GM19035 (cell line): Measurements from ENCODE around the gene CTNNA3.

Experiments
- ATAC-seq: cut with Tn5 transposase; IDR thresholded peaks from one replicate; pipeline ENCODE4 v1.9.1; 2021; ENCODE audit not compliant: unreplicated experiment

Gene CTNNA3

DNA sequence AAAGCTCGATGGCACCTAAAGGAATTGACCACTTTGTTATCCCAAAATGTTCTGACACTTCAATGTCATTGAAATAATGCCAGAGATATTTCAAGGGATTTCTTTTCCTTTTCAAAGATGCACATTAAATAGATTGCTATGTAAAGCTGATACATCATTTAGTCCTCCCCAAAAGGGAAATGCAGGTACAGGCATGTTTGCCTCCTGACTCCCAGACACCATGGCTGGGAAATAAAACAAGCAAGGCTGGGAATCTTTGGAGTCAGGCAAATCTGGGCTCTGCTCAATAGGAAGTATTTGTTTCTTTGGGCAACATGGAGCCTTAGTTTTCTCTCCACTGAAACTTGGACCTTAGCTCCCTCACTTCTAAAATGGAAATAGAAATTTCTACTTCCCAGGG, 1000.9 kb downstream of the CTNNA3 start:
- no peak for ATAC-seq

DNA sequence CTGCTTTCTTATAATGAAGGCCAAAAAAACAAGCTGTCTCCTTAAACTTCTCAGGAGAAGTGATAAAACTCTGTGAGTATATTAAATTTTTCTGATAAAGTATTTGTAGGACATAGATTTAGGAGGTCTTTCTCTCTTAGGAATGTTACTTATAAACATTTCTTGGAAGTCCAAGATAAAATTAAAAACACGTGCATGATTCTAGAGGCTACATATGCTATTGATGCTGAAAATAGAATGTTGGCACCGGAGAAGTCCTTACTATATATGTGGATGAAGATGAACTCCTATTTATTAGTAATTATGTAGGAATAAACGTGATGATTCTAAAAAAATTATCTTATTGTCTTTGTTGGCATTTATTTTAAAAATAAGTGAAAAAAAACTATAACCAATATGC, 1011.4 kb downstream of the CTNNA3 start:
- no peak for ATAC-seq

DNA sequence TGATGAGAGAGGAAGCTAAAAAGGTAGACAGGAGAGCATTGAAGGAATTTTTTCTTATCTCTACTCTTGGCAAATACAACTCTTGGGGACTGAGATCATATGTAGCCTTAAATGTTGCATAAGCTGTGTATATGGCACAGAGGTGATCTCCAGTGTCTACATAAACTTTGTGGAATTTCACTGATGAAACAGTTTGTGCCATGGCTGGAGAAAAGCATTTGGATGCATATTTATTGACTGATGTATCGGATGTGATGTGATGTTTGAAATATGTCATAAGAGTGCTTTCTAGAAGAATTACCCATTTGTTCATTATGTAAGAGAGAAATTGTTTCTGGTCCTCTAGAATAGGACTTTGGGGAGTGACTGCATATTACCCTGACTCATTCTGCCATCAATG, 1015.1 kb downstream of the CTNNA3 start:
- no peak for ATAC-seq

DNA sequence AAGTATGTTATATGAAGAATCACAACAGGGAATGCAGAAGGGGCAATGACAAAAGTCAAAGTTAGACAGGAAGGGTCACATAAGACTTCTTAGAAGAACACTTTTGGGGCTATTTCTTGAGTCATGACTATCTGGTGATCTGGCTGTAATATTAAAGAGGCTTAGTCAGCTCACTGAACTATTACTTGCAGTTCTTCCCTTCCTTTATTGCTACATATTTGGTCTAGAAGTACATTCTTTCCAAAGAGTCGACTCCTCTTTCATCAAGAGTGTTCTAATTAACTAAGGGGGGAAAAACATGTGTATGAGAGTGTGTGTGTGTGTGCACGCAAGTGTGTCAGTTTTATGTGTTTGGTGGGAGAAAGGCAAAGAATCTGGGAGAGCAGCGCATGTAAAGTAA, 1017.5 kb downstream of the CTNNA3 start:
- ATAC-seq, result no peak

DNA sequence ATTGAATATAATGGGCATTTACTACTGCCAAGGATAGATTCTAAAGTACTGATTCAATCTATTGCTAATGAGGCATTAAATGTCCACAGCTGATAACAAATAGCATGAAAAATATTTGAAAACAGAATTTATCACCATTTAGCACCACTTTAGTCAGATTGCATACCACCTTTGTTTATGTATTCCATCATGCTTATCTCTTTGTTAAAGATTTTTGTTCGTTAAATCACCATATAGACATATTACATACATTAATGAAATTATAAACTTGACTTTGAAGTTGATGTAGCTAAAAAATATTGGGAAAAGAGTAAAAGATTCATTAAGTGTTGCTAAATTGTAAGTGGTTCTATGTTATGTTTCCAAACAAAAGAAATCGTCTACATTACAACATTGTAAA, 1022.9 kb downstream of the CTNNA3 start:
- no peak for ATAC-seq

DNA sequence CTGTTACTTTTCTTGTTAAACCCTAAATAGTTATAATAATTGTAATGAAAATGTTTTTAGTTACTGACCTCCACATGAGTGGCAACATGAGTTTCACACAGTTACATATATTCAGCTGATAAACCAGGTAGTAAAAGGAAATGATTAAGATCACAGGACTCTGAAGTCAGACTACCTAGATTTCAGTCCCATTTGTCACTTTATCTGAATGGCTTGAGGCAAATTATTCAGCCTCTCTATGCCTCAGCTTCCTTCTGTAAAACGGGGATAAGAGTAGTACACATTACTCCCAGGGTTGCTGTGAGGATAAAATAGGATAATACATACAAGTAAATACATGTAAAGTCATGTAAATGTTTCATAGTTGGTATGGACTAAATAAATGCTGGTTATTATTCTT, 1024.4 kb downstream of the CTNNA3 start:
- no peak for ATAC-seq

DNA sequence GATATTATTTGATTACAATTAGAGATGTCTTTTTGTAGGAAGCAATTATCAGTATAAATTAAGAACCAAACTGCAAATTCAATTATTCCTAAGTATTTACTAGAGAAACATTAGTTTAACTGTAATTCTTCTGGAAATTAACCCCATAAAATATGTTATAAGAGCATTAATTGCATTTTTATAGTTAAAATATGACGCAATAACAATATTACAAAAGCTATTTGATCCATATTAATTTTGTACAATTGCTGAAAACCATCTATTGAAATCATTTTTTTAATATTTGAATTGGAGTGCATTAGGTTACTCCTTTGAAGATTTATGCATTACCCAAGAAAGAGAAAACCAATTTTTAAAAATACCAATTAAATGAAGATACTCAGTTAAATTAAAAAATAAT, 1024.9 kb downstream of the CTNNA3 start:
- no peak for ATAC-seq

DNA sequence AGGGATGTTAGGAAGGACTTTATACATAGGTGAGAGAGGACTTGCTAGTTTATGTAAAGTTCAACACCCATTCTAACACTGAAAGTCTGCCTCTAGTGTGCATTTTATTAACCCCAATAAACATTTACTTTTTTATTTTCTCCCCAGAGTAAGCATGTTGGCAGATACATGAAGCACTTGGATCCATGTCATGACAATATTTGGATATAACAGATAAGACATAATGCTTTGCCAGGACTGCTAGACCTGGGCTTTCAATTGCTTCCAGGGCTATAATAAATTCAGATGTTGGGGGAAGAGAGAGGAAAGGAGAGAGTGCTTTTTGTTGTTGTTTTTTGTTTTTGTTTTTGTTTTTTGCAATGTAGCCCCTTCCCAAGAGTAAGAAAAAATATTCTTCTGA, 1039.5 kb downstream of the CTNNA3 start:
- no peak for ATAC-seq

DNA sequence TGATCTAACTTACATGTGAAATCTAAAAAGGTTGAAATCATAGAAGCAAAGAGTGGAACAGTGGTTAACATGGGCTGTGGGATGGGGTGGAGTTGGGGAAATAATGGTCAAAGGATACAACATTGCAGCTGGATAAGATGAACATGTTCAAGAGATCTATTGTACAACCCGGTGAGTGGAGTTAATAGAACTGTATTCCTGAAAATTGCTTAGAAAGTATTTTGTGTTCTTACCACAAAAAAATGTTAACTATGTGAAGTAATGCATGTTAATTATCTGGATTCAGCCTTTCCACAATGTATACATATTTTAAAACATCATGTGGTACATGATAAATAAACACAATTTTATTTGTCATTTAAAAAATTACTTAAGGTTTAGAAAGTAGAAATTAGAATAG, 1041.1 kb downstream of the CTNNA3 start:
- ATAC-seq, result no peak

DNA sequence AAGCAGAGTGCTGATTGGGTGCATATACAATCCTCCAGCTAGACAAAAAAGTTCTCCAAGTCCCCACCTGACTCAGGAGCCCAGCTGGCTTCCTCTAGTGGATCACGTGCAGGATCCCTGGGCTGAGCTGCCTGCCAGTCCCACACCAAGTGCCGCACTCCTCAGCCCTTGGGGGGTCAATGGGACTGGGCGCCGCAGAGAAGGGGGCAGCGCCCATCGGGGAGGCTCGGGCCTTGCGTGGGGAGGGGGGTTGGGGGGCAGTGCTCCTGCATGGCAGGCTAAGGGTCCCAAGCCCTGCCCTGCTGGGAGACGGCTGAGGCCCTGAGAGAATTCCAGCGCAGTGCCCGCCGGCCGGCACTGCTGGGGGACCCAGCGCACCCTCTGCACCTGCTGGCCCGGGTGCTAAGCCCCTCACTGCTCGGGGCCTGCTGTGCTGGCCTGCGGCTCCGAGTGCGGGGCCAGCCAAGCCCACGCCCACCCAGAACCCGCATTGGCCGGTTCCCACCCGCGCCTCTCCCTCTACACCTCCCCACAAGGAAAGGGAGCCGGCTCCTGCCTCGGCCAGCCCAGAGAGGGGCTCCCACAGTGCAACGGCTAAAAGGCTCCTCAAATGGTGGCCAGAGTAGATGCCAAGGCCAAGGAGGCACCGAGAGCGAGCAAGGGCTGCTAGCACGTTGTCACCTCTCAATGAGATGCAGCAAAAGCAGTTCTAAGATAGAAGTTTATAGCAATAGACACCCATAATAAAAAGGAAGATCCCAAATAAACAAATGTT, 1044.5 kb downstream of the CTNNA3 start:
- ATAC-seq, result no peak

DNA sequence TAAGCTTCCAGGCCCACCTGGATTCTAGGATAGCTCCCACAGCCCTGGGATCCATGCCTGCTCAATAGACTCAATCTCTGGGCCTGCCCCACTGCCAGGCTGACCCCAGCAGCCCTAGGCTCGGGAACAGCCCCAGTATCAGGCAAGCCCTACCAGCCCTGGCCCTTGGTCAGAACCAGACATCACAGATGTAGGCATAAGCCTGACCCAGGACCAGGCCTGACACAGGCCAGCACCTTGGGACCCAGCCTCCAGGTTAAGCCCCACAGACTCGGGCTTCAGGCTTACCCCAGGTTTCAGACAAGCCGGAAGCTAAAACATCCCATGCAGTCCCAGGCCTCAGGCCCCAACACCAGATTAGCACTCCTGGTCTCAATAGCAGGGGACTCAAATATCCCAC, 1046.4 kb downstream of the CTNNA3 start:
- no peak for ATAC-seq

DNA sequence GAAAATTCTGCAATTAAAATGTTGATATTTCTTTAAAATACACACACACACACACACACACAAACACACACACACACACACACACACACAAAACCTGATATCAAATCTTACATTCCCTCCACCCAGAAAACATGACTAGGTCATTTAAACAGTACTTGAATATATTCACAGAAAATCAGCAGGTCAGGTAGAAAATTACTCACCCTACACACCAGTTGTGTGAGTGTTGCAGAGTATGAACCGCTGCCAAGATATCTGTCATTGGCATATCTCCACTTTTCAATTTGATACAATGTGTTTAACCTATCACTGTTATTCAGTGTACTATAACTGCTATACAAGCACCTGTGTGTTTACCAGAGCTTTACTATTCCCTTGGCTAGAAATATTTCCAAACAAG, 1053.8 kb downstream of the CTNNA3 start:
- no peak for ATAC-seq

DNA sequence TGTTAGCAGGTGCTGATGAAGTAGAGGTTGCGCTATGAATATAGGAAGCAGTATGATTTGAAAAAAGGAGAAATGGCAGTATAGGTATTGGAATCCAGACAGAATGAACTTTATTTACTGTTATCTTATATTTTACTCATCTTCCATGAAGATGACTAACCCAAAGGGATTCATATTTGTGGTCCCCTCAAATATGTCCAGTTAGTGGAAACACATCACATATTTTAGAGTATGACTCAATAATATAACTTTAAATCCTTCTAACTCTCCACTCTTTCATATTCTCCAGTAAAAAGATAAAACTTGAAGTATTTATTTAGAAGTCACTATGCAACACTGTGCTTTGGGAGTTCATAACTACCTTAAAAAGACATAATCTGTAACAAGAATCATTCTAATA, 1056.6 kb downstream of the CTNNA3 start:
- no peak for ATAC-seq

DNA sequence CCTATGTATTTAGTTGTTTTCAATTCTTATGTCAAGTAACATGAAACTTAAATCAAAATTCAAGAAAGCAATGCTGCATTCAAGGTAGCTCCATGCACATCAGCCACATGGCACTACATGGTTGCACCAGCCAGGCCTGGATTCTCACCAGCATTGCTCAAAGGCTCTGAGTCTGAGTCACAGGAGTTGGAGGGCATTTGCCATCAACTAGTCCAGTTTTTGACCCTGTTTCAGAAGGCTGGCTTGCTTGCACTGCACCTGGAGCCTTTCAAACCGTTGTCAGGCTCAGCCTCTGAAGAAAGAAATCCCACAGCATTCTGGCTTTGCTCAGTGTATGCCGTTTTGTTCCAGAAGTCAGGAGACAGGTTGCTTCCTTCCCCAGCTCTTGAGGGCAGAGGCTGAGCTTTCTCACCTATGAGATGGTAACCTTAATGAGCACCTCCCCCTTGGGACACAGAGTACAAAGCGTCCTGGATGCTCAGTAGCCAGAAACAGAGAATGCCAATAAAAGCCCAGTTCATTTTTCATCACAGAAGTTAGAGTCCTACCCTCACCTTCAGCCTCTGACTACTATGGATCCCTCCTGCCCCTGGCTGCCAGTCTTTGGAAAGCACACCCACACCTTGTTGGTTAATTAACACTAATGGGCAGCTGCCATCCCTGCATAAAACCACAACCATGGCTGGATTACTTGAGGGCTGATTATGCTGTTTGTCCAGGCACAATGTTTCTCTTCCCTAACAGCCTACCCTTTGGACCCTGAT, 1058.5 kb downstream of the CTNNA3 start:
- no peak for ATAC-seq

DNA sequence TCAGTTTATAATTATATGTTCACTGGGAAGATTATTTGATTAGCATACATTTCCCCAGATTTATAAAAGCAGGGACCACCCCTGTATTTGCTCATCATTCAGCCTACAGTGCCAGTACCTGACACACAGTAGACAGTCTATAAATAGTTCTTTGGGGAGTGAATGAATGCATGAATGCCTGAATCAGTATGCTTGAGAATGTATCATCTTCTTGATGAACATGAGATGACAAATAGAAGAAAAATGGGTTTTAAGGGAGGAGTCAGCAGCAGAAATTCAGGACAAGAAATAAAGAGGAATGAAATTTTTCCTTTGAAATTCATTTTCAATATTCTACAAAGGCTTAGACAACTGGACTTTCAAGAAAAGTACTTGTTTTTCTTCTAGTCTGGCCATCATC, 1066.0 kb downstream of the CTNNA3 start:
- no peak for ATAC-seq

DNA sequence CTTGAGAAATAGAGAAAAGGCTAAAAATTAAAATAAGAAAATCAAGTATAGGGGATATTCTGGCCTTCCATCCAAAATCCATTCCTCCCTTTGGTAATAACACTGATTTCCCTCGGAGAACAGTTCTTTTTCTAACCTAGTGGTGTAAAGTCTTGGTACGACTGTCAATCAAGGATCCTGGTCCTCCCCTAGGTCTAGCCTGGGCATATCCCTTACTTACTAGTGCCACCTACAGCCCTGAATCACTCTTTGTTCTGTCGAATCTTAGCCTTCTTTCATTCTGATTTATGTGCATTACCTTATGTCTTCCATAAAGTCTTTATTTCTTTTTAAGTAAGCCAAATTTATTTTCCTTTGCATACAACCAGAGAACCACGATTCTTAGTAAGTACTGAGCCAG, 1068.8 kb downstream of the CTNNA3 start:
- ATAC-seq, result peak; percentile 75

DNA sequence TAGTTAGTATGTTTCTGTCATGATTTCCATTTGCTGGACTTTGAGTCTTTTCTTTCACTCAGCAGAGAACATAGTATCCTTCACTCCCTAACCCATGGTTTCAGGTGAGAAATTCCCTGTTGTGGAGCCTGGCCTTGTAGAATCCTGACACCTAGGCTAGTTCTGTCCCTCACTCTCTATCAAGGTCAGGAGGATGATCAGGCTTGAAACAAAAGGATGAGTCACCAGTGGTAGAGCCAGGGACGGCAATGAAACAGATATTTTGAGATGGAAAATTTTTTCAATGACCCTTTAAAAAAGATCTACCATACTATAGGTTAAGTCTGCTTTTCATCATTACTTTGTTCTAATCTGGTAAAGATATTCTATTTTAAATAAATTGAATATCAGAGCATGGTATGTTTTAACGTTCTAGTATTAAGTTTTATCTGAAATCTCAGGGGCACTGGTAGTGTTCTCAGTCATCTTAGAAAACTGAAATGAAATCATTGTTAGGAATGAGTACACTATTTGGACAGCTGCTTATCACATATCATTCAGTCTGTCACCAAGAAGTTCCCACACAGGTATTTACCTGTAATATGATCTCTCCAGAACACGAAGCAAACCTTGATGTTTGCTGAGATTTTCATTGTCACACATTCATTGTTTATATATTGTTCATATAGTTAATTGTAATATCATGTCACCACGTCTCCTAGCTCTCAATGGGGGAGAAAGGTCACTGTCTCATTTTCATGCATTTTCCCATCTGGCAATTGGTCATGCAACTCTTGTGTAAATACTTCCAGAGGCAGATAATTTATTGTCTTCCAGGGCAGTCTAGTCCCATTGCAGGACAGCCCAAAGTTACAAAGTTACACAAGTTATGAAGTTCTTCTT, 1070.0 kb downstream of the CTNNA3 start:
- no peak for ATAC-seq

DNA sequence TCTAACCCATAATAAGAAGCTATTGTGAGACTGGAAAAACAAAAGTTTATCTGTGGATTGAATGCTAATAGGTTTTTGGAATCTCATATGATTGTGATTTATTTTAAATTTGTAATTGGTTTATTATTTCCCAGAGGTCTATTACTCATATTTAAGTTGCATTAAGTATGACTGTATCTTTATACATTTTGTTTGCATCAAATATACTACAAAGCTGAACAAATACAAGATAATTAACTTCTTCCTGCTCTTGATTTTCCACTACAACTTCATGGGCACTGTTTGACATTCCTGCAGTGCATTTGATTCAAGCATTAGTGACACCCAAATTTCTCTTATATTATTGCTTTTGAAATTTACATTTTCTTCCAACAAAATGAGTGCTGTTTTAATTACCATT, 1073.9 kb downstream of the CTNNA3 start:
- ATAC-seq, result no peak

DNA sequence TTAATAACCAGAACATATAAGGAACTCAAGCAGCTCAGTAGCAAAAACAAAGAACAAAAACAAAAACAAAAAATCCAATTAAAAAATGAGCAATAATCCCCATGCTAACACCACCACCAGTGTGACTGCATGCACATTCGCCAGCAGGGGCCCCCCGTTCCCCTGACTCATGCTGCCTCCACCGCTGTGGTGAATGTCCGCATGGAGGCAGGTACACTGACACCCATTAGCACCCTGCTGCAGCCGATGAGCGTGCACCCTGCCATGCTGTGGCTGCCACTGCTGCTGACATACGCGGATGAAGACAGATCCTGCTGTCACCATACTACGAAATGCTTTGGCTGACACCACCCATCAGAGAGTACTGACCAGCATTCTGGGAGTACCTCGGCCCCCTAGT, 1091.8 kb downstream of the CTNNA3 start:
- ATAC-seq, result no peak

DNA sequence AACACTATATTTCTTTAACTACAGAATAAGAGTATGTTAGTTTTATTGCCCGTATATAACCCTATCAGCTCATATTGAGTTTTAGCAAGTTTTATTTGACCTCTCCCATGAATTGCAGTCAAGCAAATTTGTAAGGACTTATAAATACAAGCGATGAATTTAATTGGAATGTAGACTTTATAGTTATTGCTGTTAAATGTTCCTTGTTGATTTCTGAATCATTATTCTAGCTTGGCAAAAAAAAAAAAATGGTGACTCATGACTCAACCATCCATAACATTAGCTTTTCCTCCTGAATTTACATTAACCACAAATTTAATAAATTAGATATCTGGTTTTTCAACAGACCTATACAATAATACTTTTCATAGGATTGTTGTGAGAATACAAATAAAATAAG, 1104.1 kb downstream of the CTNNA3 start:
- no peak for ATAC-seq

DNA sequence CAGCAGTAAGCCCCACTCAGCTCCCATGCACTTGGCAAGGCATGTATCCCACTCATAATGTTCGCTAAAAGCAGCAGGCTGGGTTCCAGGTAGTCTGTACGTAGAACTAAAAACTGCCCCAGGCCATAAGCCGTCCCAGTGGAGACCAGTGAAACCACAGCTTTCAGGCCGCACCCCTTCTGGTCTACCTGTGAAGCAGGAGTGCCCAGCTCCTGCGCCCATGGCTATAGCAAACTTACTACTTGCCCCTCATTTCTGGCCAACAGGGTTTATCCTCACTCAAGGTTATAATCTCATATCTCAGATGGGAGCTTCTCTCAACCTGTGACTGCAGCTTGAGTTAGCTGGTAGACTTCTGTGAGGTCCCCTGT, 1108.3 kb downstream of the CTNNA3 start:
- ATAC-seq, result no peak
